Natural killer cell treated with Interleukin-12 subunit alpha and Interleukin-12 subunit beta and Interleukin-15 and Interleukin-18, amount 100 ng/mL, for 72 hours (primary cell): Measurements from ENCODE around the gene SLC2A4. TPM values are rescaled to one million over a fixed set of nuclear protein-coding genes. Genes with fewer than 3 reads are reported as not detected.
"Not testable (repeated sequence)": the region's sequence is repeated elsewhere in the genome, so short reads cannot be mapped to it uniquely, and the experiment has no call there.

ENCODE experiments used
- ATAC-seq, 2 donors: fragments of 150-1000 bp; cut with Tn5 transposase in 1 of 2; sonication (Bioruptor Pico), chemical (Tn5 transposase) in 1 of 2; 2 replicates each; pipeline ENCODE4 v1.10.0; 2021
- DNase-seq: peaks from one replicate; pipeline ENCODE4 v3.0.0; 2022; ENCODE audit warnings: low spot score
- H3K27ac Mint-ChIP-seq, 2 donors: 1 replicate in 1 of 2; 2 replicates in 1 of 2; pipeline ENCODE4 v1.8.0; 2022; ENCODE audit warnings: mixed read lengths in 2 of 2, mild to moderate bottlenecking in 1 of 2, moderate library complexity in 1 of 2
- H3K27me3 Mint-ChIP-seq, 2 donors: 1 replicate in 1 of 2; 2 replicates in 1 of 2; pipeline ENCODE4 v1.8.0; 2022; ENCODE audit warnings: mixed read lengths in 2 of 2
- H3K36me3 Mint-ChIP-seq: one replicate; pipeline ENCODE4 v1.8.0; 2022; ENCODE audit warnings: mixed read lengths
- H3K4me1 Mint-ChIP-seq, 2 donors: 1 replicate in 1 of 2; 2 replicates in 1 of 2; pipeline ENCODE4 v1.8.0; 2022; ENCODE audit warnings: low read depth in 2 of 2, mixed read lengths in 2 of 2, mild to moderate bottlenecking in 1 of 2
- H3K4me3 Mint-ChIP-seq: one replicate; pipeline ENCODE4 v1.8.0; 2022; ENCODE audit warnings: mixed read lengths
- H3K9me3 Mint-ChIP-seq: 2 replicates; pipeline ENCODE4 v1.8.0; 2022; ENCODE audit warnings: mixed read lengths
- total RNA-seq, 2 donors: library from RNA; stranded (reverse); gene quantifications; one replicate each; pipeline ENCODE4 v1.2.3, GENCODE V29; 2022

SLC2A4 gene
- total RNA-seq, 2 donors from 2014 or later, result 0.50 TPM; not detected in 1

GRCh38 chr17:7325031-7325528 lies 43.6 kb downstream of the SLC2A4 start:
- DNase-seq (no peak), ATAC-seq (no peak)
- no peak overlapping the region for H3K27ac Mint-ChIP-seq
- no peak overlapping the region for H3K4me3 Mint-ChIP-seq
- peaks cover 21 to 25% of the 10 kb centered on the region in 2 donors for H3K4me1 Mint-ChIP-seq
- H3K36me3 Mint-ChIP-seq, result no peaks in the 10 kb centered on the region
- H3K9me3 Mint-ChIP-seq, result no peaks in the 10 kb centered on the region
- H3K27me3 Mint-ChIP-seq, result no peaks in the 10 kb centered on the region

GRCh38 chr17:7326186-7326585 lies 44.7 kb downstream of the SLC2A4 start:
- Mint-ChIP-seq H3K27ac (no peak overlapping the region), H3K4me3 (no peak overlapping the region), H3K36me3 (no peaks in the 10 kb centered on the region)

GRCh38 chr17:7327056-7327455 lies 45.5 kb downstream of the SLC2A4 start:
- ATAC-seq, result no peak
- no peak overlapping the region for H3K27ac Mint-ChIP-seq
- no peaks in the 10 kb centered on the region for H3K27me3 Mint-ChIP-seq
- H3K4me1 Mint-ChIP-seq, result peaks cover 22 to 23% of the 10 kb centered on the region in 2 donors
- no peaks in the 10 kb centered on the region for H3K36me3 Mint-ChIP-seq
- no peak for DNase-seq
- no peak overlapping the region for H3K4me3 Mint-ChIP-seq
- H3K9me3 Mint-ChIP-seq, result no peaks in the 10 kb centered on the region

More at GRCh38 chr17:7326186-7326585, 44.7 kb downstream of the SLC2A4 start:
- peaks cover 23 to 25% of the 10 kb centered on the region in 2 donors for H3K4me1 Mint-ChIP-seq
- ATAC-seq (no peak), DNase-seq (no peak)
- no peaks in the 10 kb centered on the region for H3K9me3 Mint-ChIP-seq
- H3K27me3 Mint-ChIP-seq, result no peaks in the 10 kb centered on the region

GRCh38 chr17:7327501-7327900 lies 46.0 kb downstream of the SLC2A4 start:
- H3K27ac Mint-ChIP-seq, result peak overlapping the region; percentile 95 to 98
- DNase-seq, result no peak
- no peak for ATAC-seq
- H3K4me3 Mint-ChIP-seq, result peak overlapping the region; percentile 96
- no peaks in the 10 kb centered on the region for H3K36me3 Mint-ChIP-seq
- no peaks in the 10 kb centered on the region for H3K9me3 Mint-ChIP-seq
- peaks cover 24 to 26% of the 10 kb centered on the region in 2 donors for H3K4me1 Mint-ChIP-seq
- H3K27me3 Mint-ChIP-seq, result no peaks in the 10 kb centered on the region

GRCh38 chr17:7328009-7328408 lies 46.5 kb downstream of the SLC2A4 start:
- Mint-ChIP-seq H3K4me1 (peaks cover 27 to 29% of the 10 kb centered on the region in 2 donors), H3K27me3 (no peaks in the 10 kb centered on the region), H3K9me3 (no peaks in the 10 kb centered on the region), H3K27ac (peak overlapping the region; percentile 95 to 98), H3K4me3 (peak overlapping the region; percentile 96), H3K36me3 (no peaks in the 10 kb centered on the region)
- DNase-seq (no peak), ATAC-seq (no peak)

- Mint-ChIP-seq H3K27me3 (no peaks in the 10 kb centered on the region), H3K27ac (peak within 1 kb of the TSS; percentile 95 to 98), H3K4me3 (peak within 1 kb of the TSS; percentile 96), H3K4me1 (peaks cover 30 to 33% of the 10 kb centered on the region in 2 donors), H3K36me3 (no peaks in the 10 kb centered on the region), H3K9me3 (no peaks in the 10 kb centered on the region)
- DNase-seq, result no peak
- peak in 1 of 2 donors; percentile 28 for ATAC-seq
Observed at GRCh38 chr17:7328840-7329373, 47.4 kb downstream of the SLC2A4 start, which contains the start of gene NEURL4. Gene NEURL4 (minus strand): TSS chr17:7329335. CDS start chr17:7329312, 23 bp downstream.

- Mint-ChIP-seq H3K27me3 (no peaks in the 10 kb centered on the region), H3K4me3 (peak overlapping the region; percentile 96), H3K27ac (peak overlapping the region; percentile 95 to 98), H3K9me3 (no peaks in the 10 kb centered on the region), H3K4me1 (peaks cover 30 to 33% of the 10 kb centered on the region in 2 donors), H3K36me3 (no peaks in the 10 kb centered on the region)
- DNase-seq, result peak; percentile 99
- ATAC-seq, result peak; percentile 83 to 84
Observed at GRCh38 chr17:7329374-7329996, 48.0 kb downstream of the SLC2A4 start.

- H3K4me1 Mint-ChIP-seq, result peaks cover 31 to 33% of the 10 kb centered on the region in 2 donors
Observed at GRCh38 chr17:7329997-7330637, 48.6 kb downstream of the SLC2A4 start.

GRCh38 chr17:7330638-7331015 lies 49.1 kb downstream of the SLC2A4 start:
- no peak for ATAC-seq
- peak overlapping the region; percentile 96 for H3K4me3 Mint-ChIP-seq
- no peaks in the 10 kb centered on the region for H3K27me3 Mint-ChIP-seq
- peak overlapping the region; percentile 95 to 98 for H3K27ac Mint-ChIP-seq
- no peak for DNase-seq
- H3K9me3 Mint-ChIP-seq, result no peaks in the 10 kb centered on the region
- no peaks in the 10 kb centered on the region for H3K36me3 Mint-ChIP-seq
- H3K4me1 Mint-ChIP-seq, result peaks cover 36 to 38% of the 10 kb centered on the region in 2 donors

More at GRCh38 chr17:7329997-7330637, 48.6 kb downstream of the SLC2A4 start:
- Mint-ChIP-seq H3K9me3 (no peaks in the 10 kb centered on the region), H3K4me3 (peak overlapping the region; percentile 96), H3K27ac (peak overlapping the region; percentile 95 to 98), H3K36me3 (no peaks in the 10 kb centered on the region), H3K27me3 (no peaks in the 10 kb centered on the region)
- DNase-seq, result peak; percentile 89
- ATAC-seq, result peak; percentile 75 to 81

- H3K4me3 Mint-ChIP-seq, result peak overlapping the region; percentile 31
Observed at GRCh38 chr17:7332111-7332510, 50.6 kb downstream of the SLC2A4 start.

GRCh38 chr17:7332600-7333069 lies 51.1 kb downstream of the SLC2A4 start:
- H3K36me3 Mint-ChIP-seq, DNase-seq, ATAC-seq, H3K9me3 Mint-ChIP-seq, H3K27me3 Mint-ChIP-seq: not testable (repeated sequence)
- H3K4me1 Mint-ChIP-seq, result peaks cover 44 to 54% of the 10 kb centered on the region in 2 donors
- H3K4me3 Mint-ChIP-seq, result peak overlapping the region; percentile 31
- H3K27ac Mint-ChIP-seq, result peak overlapping the region; percentile 42 to 59

More at GRCh38 chr17:7332111-7332510, 50.6 kb downstream of the SLC2A4 start:
- Mint-ChIP-seq H3K36me3 (no peaks in the 10 kb centered on the region), H3K4me1 (peaks cover 40 to 49% of the 10 kb centered on the region in 2 donors), H3K27me3 (no peaks in the 10 kb centered on the region), H3K27ac (peak overlapping the region; percentile 42 to 59), H3K9me3 (no peaks in the 10 kb centered on the region)
- DNase-seq, result no peak
- no peak for ATAC-seq

GRCh38 chr17:7334938-7335538 lies 53.5 kb downstream of the SLC2A4 start:
- Mint-ChIP-seq H3K9me3 (no peaks in the 10 kb centered on the region), H3K4me1 (peaks cover 38 to 45% of the 10 kb centered on the region in 2 donors)

GRCh38 chr17:7335765-7336164 lies 54.2 kb downstream of the SLC2A4 start:
- Mint-ChIP-seq H3K27ac (peak overlapping the region; percentile 89 to 93), H3K4me3 (peak overlapping the region; percentile 97), H3K4me1 (peaks cover 39 to 45% of the 10 kb centered on the region in 2 donors)
- not testable (repeated sequence) for ATAC-seq, H3K9me3 Mint-ChIP-seq, DNase-seq, H3K36me3 Mint-ChIP-seq, H3K27me3 Mint-ChIP-seq

More at GRCh38 chr17:7334938-7335538, 53.5 kb downstream of the SLC2A4 start:
- ATAC-seq, result no peak
- Mint-ChIP-seq H3K4me3 (peak overlapping the region; percentile 97), H3K27ac (peak overlapping the region; percentile 89 to 93), H3K36me3 (peaks cover 7% of the 10 kb centered on the region), H3K27me3 (no peaks in the 10 kb centered on the region)
- DNase-seq, result no peak
